Gastrocnemius medialis (tissue), 4 donors: ENCODE data around the gene BIK.

Experiments
- CTCF ChIP-seq, 5 experiments: fragments of 450-650 bp in 3 of 5; fragments of 200-600 bp in 2 of 5; sonication (generic) in 2 of 5; IDR thresholded peaks in 4 of 5; conservative IDR thresholded peaks in 1 of 5; 1 replicate in 4 of 5; 2 replicates in 1 of 5; pipeline ENCODE4 v1.5.1; 2016 to 2019; ENCODE audit warnings: antibody characterized with exemption in 5 of 5, mild to moderate bottlenecking in 3 of 5, moderate library complexity in 3 of 5
- POLR2A ChIP-seq, 2 donors: fragments of 450-650 bp; IDR thresholded peaks; one replicate each; pipeline ENCODE4 v1.6.1; 2017; ENCODE audit warnings: antibody characterized with exemption in 2 of 2, mild to moderate bottlenecking in 2 of 2, moderate library complexity in 2 of 2

- TF ChIP-seq CTCF (IDR thresholded peaks at IDR 0.05 in 4 of 5, conservative IDR thresholded peaks at IDR 0.05 in 1 of 5) = no peak
- no peak for TF ChIP-seq POLR2A (IDR thresholded peaks at IDR 0.05)
Measured at GRCh38 chr22:43101306-43101705, 9.2 kb upstream of the BIK start.
